ENCODE data around the gene BAIAP2.
"Not testable (repeated sequence)": the region's sequence is repeated elsewhere in the genome, so short reads cannot be mapped to it uniquely, and the experiment has no call there.

BAIAP2 gene

GRCh38 chr17:81140695-81141094 lies 105.7 kb downstream of the BAIAP2 start:
- no peak for DNase-seq (ENCODE audit: low read depth in 2 of 2)

GRCh38 chr17:81142301-81143199 lies 107.6 kb downstream of the BAIAP2 start:
- peak; percentile 13 to 15 for DNase-seq (ENCODE audit: low read depth in 2 of 2)

GRCh38 chr17:81143200-81143527 lies 108.2 kb downstream of the BAIAP2 start:
- DNase-seq (ENCODE audit: low read depth in 2 of 2), result no peak

GRCh38 chr17:81143717-81144422 lies 108.9 kb downstream of the BAIAP2 start:
- no peak for DNase-seq (ENCODE audit: low read depth in 2 of 2)

GRCh38 chr17:81144423-81144781 lies 109.5 kb downstream of the BAIAP2 start:
- no peak for DNase-seq (ENCODE audit: low read depth in 2 of 2)

GRCh38 chr17:81146208-81146607 lies 111.3 kb downstream of the BAIAP2 start:
- not testable (repeated sequence) for DNase-seq (ENCODE audit: low read depth in 2 of 2)

GRCh38 chr17:81147701-81148100 lies 112.8 kb downstream of the BAIAP2 start:
- DNase-seq (ENCODE audit: low read depth in 2 of 2), result no peak

- no peak for DNase-seq (ENCODE audit: low read depth in 2 of 2)
Measured at GRCh38 chr17:81148571-81148970, 113.6 kb downstream of the BAIAP2 start.

- no peak for DNase-seq (ENCODE audit: low read depth in 2 of 2)
Measured at GRCh38 chr17:81148986-81149533, 114.1 kb downstream of the BAIAP2 start.

GRCh38 chr17:81150377-81151077 lies 115.6 kb downstream of the BAIAP2 start:
- DNase-seq (ENCODE audit: low read depth in 2 of 2), result no peak

- no peak for DNase-seq (ENCODE audit: low read depth in 2 of 2)
Measured at GRCh38 chr17:81151278-81151677, 116.3 kb downstream of the BAIAP2 start.

- no peak for DNase-seq (ENCODE audit: low read depth in 2 of 2)
Measured at GRCh38 chr17:81152288-81152828, 117.4 kb downstream of the BAIAP2 start.

GRCh38 chr17:81153340-81153803 lies 118.4 kb downstream of the BAIAP2 start:
- no peak for DNase-seq (ENCODE audit: low read depth in 2 of 2)

GRCh38 chr17:81154016-81154415 lies 119.1 kb downstream of the BAIAP2 start:
- not testable (repeated sequence) for DNase-seq (ENCODE audit: low read depth in 2 of 2)

- DNase-seq (ENCODE audit: low read depth in 2 of 2), result no peak
Measured at GRCh38 chr17:81154961-81155360, 120.0 kb downstream of the BAIAP2 start.

GRCh38 chr17:81156866-81157805 lies 122.2 kb downstream of the BAIAP2 start:
- DNase-seq (ENCODE audit: low read depth in 2 of 2), result no peak

GRCh38 chr17:81157848-81158687 lies 123.1 kb downstream of the BAIAP2 start:
- DNase-seq (ENCODE audit: low read depth in 2 of 2), result no peak

GRCh38 chr17:81158688-81159590 lies 124.0 kb downstream of the BAIAP2 start:
- DNase-seq (ENCODE audit: low read depth in 2 of 2), result no peak

Data from fibroblast of skin of left biceps (primary cell).